Iris pigment epithelial cell (primary cell): ENCODE results near the gene SUPT16H.
"Not testable (repeated sequence)": the region's sequence is repeated elsewhere in the genome, so short reads cannot be mapped to it uniquely, and the experiment has no call there.

Experiments used
- DNase-seq: peaks from one replicate; pipeline ENCODE4 v3.0.0-alpha.2; 2011; ENCODE audit warnings: low read depth

The SUPT16H gene

GRCh38 chr14:21367582-21368144 is 16.2 kb downstream of the SUPT16H start:
- DNase-seq: peak; percentile 12

- no peak for DNase-seq
These were observed 27.3 kb downstream of the SUPT16H start for GRCh38 chr14:21356511-21356910.

GRCh38 chr14:21352587-21352986 is 31.2 kb downstream of the SUPT16H start:
- no peak for DNase-seq

- no peak for DNase-seq
These were observed 33.3 kb downstream of the SUPT16H start for GRCh38 chr14:21350539-21350938.

- DNase-seq: no peak
These were observed 36.6 kb downstream of the SUPT16H start for GRCh38 chr14:21347201-21347600.

- peak; percentile 44 for DNase-seq
These were observed 37.2 kb downstream of the SUPT16H start for GRCh38 chr14:21346532-21347135.

GRCh38 chr14:21343035-21343794 is 40.6 kb downstream of the SUPT16H start:
- DNase-seq: peak; percentile 8

- DNase-seq: no peak
These were observed 49.5 kb downstream of the SUPT16H start for GRCh38 chr14:21334202-21334906.

GRCh38 chr14:21332950-21333349 is 50.9 kb downstream of the SUPT16H start:
- DNase-seq: no peak

GRCh38 chr14:21326972-21327371 is 56.8 kb downstream of the SUPT16H start:
- peak; percentile 33 for DNase-seq

GRCh38 chr14:21322716-21323115 is 61.1 kb downstream of the SUPT16H start:
- no peak for DNase-seq

GRCh38 chr14:21320913-21321312 is 62.9 kb downstream of the SUPT16H start:
- DNase-seq: no peak

- DNase-seq: no peak
These were observed 66.4 kb downstream of the SUPT16H start for GRCh38 chr14:21317398-21317797.

GRCh38 chr14:21313512-21313911 is 70.3 kb downstream of the SUPT16H start:
- no peak for DNase-seq

- DNase-seq: no peak
These were observed 72.2 kb downstream of the SUPT16H start for GRCh38 chr14:21311614-21312013.

GRCh38 chr14:21309956-21310355 is 73.9 kb downstream of the SUPT16H start:
- no peak for DNase-seq

- no peak for DNase-seq
These were observed 74.6 kb downstream of the SUPT16H start for GRCh38 chr14:21309238-21309636.

GRCh38 chr14:21308479-21309237 is 75.2 kb downstream of the SUPT16H start:
- peak; percentile 94 for DNase-seq

GRCh38 chr14:21308132-21308478 is 75.7 kb downstream of the SUPT16H start:
- no peak for DNase-seq

- DNase-seq: no peak
These were observed 76.2 kb downstream of the SUPT16H start for GRCh38 chr14:21307637-21308036.

- not testable (repeated sequence) for DNase-seq
These were observed 81.0 kb downstream of the SUPT16H start for GRCh38 chr14:21302836-21303140.
